GM23248 (cell line): Measurements from ENCODE around the gene CCDC66. TPM values are rescaled to one million over a fixed set of nuclear protein-coding genes. Genes with fewer than 3 reads are reported as not detected.

ENCODE experiments used
- DNase-seq: peaks from one replicate; pipeline ENCODE4 v3.0.0-alpha.2; 2015
- H2AFZ ChIP-seq: fragments of 200-600 bp; sonication (generic); 2 replicates; pipeline ENCODE4 v1.6.1; 2016; ENCODE audit warnings: antibody characterized with exemption
- H3F3A ChIP-seq: fragments of 200-600 bp; sonication (generic); 2 replicates; pipeline ENCODE4 v1.6.1; 2016; ENCODE audit warnings: mild to moderate bottlenecking, antibody characterized with exemption, mixed run types; ENCODE audit not compliant: insufficient read depth
- H3K27ac ChIP-seq: fragments of 200-600 bp; sonication (generic); 2 replicates; pipeline ENCODE4 v1.5.1; 2016; ENCODE audit warnings: mild to moderate bottlenecking
- H3K27me3 ChIP-seq: fragments of 200-600 bp; sonication (generic); replicated peaks from 2 replicates; pipeline ENCODE4 v1.6.1; 2016; ENCODE audit warnings: mild to moderate bottlenecking; ENCODE audit not compliant: insufficient read depth
- H3K36me3 ChIP-seq: fragments of 200-600 bp; sonication (generic); 2 replicates; pipeline ENCODE4 v1.6.1; 2016; ENCODE audit warnings: low read depth, mild to moderate bottlenecking
- H3K4me1 ChIP-seq: fragments of 200-600 bp; sonication (generic); 2 replicates; pipeline ENCODE4 v1.6.1; 2016; ENCODE audit warnings: mild to moderate bottlenecking; ENCODE audit not compliant: insufficient read depth
- H3K4me2 ChIP-seq: fragments of 200-600 bp; sonication (generic); one replicate; pipeline ENCODE4 v1.6.1; 2016; ENCODE audit warnings: mild to moderate bottlenecking; ENCODE audit not compliant: unreplicated experiment
- H3K4me3 ChIP-seq: fragments of 200-600 bp; sonication (generic); 2 replicates; pipeline ENCODE4 v1.5.1; 2016; ENCODE audit warnings: mild to moderate bottlenecking
- H3K79me2 ChIP-seq: fragments of 200-600 bp; sonication (generic); 2 replicates; pipeline ENCODE4 v1.6.1; 2016; ENCODE audit warnings: mild to moderate bottlenecking; ENCODE audit not compliant: insufficient read depth
- H3K9ac ChIP-seq: fragments of 200-600 bp; sonication (generic); 2 replicates; pipeline ENCODE4 v1.6.1; 2016; ENCODE audit warnings: mild to moderate bottlenecking
- H3K9me2 ChIP-seq: fragments of 200-600 bp; sonication (generic); 2 replicates; pipeline ENCODE4 v1.6.1; 2016; ENCODE audit warnings: mixed run types, mild to moderate bottlenecking, moderate library complexity; ENCODE audit not compliant: insufficient read depth
- H3K9me3 ChIP-seq: fragments of 200-600 bp; sonication (generic); one replicate; pipeline ENCODE4 v1.6.1; 2017; ENCODE audit warnings: low read depth
- H4K20me1 ChIP-seq: fragments of 200-600 bp; sonication (generic); 2 replicates; pipeline ENCODE4 v1.6.0; 2016; ENCODE audit not compliant: insufficient read depth
- EZH2 ChIP-seq: fragments of 200-600 bp; sonication (generic); IDR thresholded peaks from 2 replicates; pipeline ENCODE4 v1.6.1; 2018; ENCODE audit warnings: antibody characterized with exemption, mild to moderate bottlenecking; ENCODE audit not compliant: insufficient read depth, poor library complexity, severe bottlenecking
- EZH2phosphoT487 ChIP-seq: fragments of 200-600 bp; sonication (generic); IDR thresholded peaks from 2 replicates; pipeline ENCODE4 v1.6.1; 2018; ENCODE audit warnings: antibody characterized with exemption, moderate library complexity, mild to moderate bottlenecking, low read depth; ENCODE audit not compliant: insufficient read depth
- WGBS, 2 experiments: methylation state at CpG; one replicate each; pipeline ENCODE4 v1.1.6; 2015 to 2017; ENCODE audit warnings: low lambda C conversion rate in 2 of 2, low coverage in 1 of 2; ENCODE audit errors: missing lambda C conversion rate in 2 of 2; 5-methylcytosine and 5-hydroxymethylcytosine counted together
- in situ Hi-C: fragments of 300-500 bp; cut with MboI; formaldehyde crosslinking; loops from 2 replicates; pipeline ENCODE4 v1.15.0; 2020
- polyA plus RNA-seq: library from polyadenylated mRNA; unstranded; fragments of >200 nt; fragmentation: Nextera tagmentation; extraction: Ambion mirVana; gene quantifications from 2 replicates; pipeline ENCODE4 v1.2.1, GENCODE V29; 2016
- total RNA-seq: library from RNA; depleted of rRNA; stranded (reverse); fragments of >200 nt; shearing (Covaris generic); gene quantifications from 2 replicates; pipeline ENCODE4 v1.2.3, GENCODE V29; 2014; rRNA removed

Gene CCDC66
- total and polyA plus RNA-seq, 2 experiments from 2014 or later: 8.2 to 12.0 TPM

DNA sequence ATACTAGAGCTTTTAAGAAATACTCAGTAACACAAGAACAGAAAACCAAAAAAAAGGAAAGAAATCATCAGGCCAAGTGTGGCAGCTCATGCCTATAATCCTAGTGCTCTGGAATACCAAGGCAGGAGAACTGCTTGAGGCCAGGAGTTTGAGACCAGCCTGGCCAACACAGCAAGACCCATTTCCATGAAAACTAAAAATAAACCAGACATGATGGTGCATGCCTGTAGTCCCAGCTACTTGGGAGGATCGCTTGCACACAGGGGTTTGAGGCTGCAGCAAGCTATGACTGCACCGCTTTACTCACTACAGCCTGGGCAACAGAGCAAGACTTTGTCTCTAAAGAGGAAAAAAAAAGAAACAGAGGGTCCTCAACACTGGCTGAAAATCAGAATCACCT, 107.8 kb downstream of the CCDC66 start:
- no peak for DNase-seq
- no peak overlapping the region for H2AFZ ChIP-seq
- peaks cover 43% of the 10 kb centered on the region for H3K79me2 ChIP-seq
- no peak overlapping the region for H3K27ac ChIP-seq
- peaks cover 84% of the 10 kb centered on the region for H3K36me3 ChIP-seq
- no peak overlapping the region for H3K9ac ChIP-seq
- H3K9me2 ChIP-seq: no peaks in the 10 kb centered on the region
- no peaks in the 10 kb centered on the region for H3F3A ChIP-seq
- in situ Hi-C loops: no loop called here
- H3K27me3 ChIP-seq: no peaks in the 10 kb centered on the region
- no peaks in the 10 kb centered on the region for H3K4me1 ChIP-seq
- H4K20me1 ChIP-seq: no peaks in the 10 kb centered on the region
- WGBS, 2 experiments: 98 to 100% methylated on average over 2 of the region's 2 CpGs
- no peaks in the 10 kb centered on the region for H3K9me3 ChIP-seq
- no peak overlapping the region for H3K4me3 ChIP-seq
- no peak for TF ChIP-seq EZH2phosphoT487
- no peak for TF ChIP-seq EZH2
- no peak overlapping the region for H3K4me2 ChIP-seq

DNA sequence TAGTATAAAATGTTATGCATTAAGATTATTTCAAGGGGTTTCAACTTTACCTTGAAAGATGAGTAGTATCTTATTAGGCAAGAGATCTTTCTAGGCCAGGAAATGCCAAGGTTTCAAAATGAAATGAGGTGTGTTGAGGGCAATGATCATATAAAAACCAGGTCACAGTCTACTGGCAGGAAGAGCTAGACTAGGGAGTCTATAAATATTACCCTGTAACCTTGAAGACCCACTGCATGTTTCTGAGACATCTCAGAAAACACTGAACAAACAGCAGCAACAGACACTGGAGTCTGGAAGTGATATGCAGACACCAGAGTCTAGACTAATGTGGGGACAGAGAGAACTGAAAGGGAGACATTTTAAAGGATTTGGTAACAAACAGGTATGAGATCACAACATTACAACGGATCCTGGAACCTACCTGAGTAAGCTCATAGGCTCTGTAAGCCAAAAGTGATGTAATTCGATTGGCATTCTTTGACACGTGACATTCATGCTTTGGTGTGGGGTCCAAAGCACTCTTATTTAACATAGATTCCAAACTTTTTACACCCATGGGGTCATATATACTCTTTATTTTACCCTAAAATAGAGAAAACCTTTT, 111.1 kb downstream of the CCDC66 start:
- DNase-seq: no peak
- TF ChIP-seq EZH2phosphoT487 (no peak), EZH2 (no peak)
- no peaks in the 10 kb centered on the region for H3K9me3 ChIP-seq
- H2AFZ ChIP-seq: no peak overlapping the region
- H3K9ac ChIP-seq: no peak overlapping the region
- H3K4me1 ChIP-seq: no peaks in the 10 kb centered on the region
- peaks cover 36% of the 10 kb centered on the region; the same call in 1 of the 2 replicates for H3K79me2 ChIP-seq
- in situ Hi-C loops: no loop called here
- WGBS, 2 experiments: 95 to 98% methylated on average over 3 of the region's 3 CpGs
- peaks cover 73% of the 10 kb centered on the region for H3K36me3 ChIP-seq
- H3F3A ChIP-seq: no peaks in the 10 kb centered on the region
- no peaks in the 10 kb centered on the region for H3K9me2 ChIP-seq
- no peaks in the 10 kb centered on the region for H3K27me3 ChIP-seq
- H4K20me1 ChIP-seq: no peaks in the 10 kb centered on the region
- H3K4me3 ChIP-seq: no peak overlapping the region
- no peak overlapping the region for H3K4me2 ChIP-seq
- no peak overlapping the region for H3K27ac ChIP-seq

Other genes with a start within 250 kb of the CCDC66 start
- gene ERC2, start 88.7 kb upstream of the CCDC66 start, total RNA-seq: not detected in 2 replicates
- not detected in 2 replicates for gene ERC2, start 88.7 kb upstream of the CCDC66 start, polyA plus RNA-seq
- 56.8 and 57.2 TPM in 2 replicates for gene TASOR, start 126.1 kb downstream of the CCDC66 start, total RNA-seq
- 15.7 and 17.6 TPM in 2 replicates for gene TASOR, start 126.1 kb downstream of the CCDC66 start, polyA plus RNA-seq
- 1.1 and 3.0 TPM in 2 replicates for gene ARHGEF3, start 244.8 kb downstream of the CCDC66 start, total RNA-seq
- gene ARHGEF3, start 244.8 kb downstream of the CCDC66 start, polyA plus RNA-seq: 2.6 and 3.0 TPM in 2 replicates